Measurements from ENCODE around the gene ZMIZ2.
"Not testable (repeated sequence)": the region's sequence is repeated elsewhere in the genome, so short reads cannot be mapped to it uniquely, and the experiment has no call there.

ZMIZ2 gene

GRCh38 chr7:44772867-44773266, 24.2 kb downstream of the ZMIZ2 start:
- no peak for DNase-seq

GRCh38 chr7:44774486-44774885, 25.8 kb downstream of the ZMIZ2 start:
- DNase-seq: not testable (repeated sequence)

GRCh38 chr7:44775383-44776107, 26.9 kb downstream of the ZMIZ2 start:
- no peak for DNase-seq

GRCh38 chr7:44776211-44776610, 27.6 kb downstream of the ZMIZ2 start:
- no peak for DNase-seq

GRCh38 chr7:44782460-44782859, 33.8 kb downstream of the ZMIZ2 start:
- no peak for DNase-seq

- DNase-seq: no peak
These were observed 34.8 kb downstream of the ZMIZ2 start for GRCh38 chr7:44783407-44783806.

- no peak for DNase-seq
These were observed 35.7 kb downstream of the ZMIZ2 start for GRCh38 chr7:44784364-44784763.

GRCh38 chr7:44785218-44785617, 36.6 kb downstream of the ZMIZ2 start:
- not testable (repeated sequence) for DNase-seq

GRCh38 chr7:44787041-44787440, 38.4 kb downstream of the ZMIZ2 start:
- DNase-seq: no peak

GRCh38 chr7:44787762-44788161, 39.1 kb downstream of the ZMIZ2 start:
- DNase-seq: no peak

- no peak for DNase-seq
These were observed 41.3 kb downstream of the ZMIZ2 start for GRCh38 chr7:44789990-44790389.

GRCh38 chr7:44791278-44792219, 42.9 kb downstream of the ZMIZ2 start:
- DNase-seq: no peak

GRCh38 chr7:44793919-44794318, 45.3 kb downstream of the ZMIZ2 start:
- DNase-seq: no peak

GRCh38 chr7:44794331-44794730, 45.7 kb downstream of the ZMIZ2 start:
- no peak for DNase-seq

- no peak for DNase-seq
These were observed 47.4 kb downstream of the ZMIZ2 start for GRCh38 chr7:44796034-44796503.

GRCh38 chr7:44796504-44797328, 48.1 kb downstream of the ZMIZ2 start, which contains the start of gene PPIA:
PPIA (plus strand) TSS chr7:44796681; CDS start chr7:44796725, 44 bp downstream.
- peak; percentile 99 for DNase-seq

- peak; percentile 38 for DNase-seq
These were observed 48.9 kb downstream of the ZMIZ2 start for GRCh38 chr7:44797329-44798258.

GRCh38 chr7:44798649-44799305, 50.1 kb downstream of the ZMIZ2 start:
- DNase-seq: no peak

GRCh38 chr7:44799939-44800338, 51.3 kb downstream of the ZMIZ2 start:
- no peak for DNase-seq

GRCh38 chr7:44801890-44802289, 53.2 kb downstream of the ZMIZ2 start:
- no peak for DNase-seq

- no peak for DNase-seq
These were observed 53.9 kb downstream of the ZMIZ2 start for GRCh38 chr7:44802418-44803025.
